Inferior parietal cortex (tissue), 1 donor: ENCODE results near the gene PTPN6.
A peak's percentile ranks its signal among the peaks of the same experiment; 100 is the strongest.

Experiments used
- DNase-seq: peaks from one replicate; pipeline ENCODE4 v3.0.0-alpha.2; 2016; ENCODE audit errors: extremely low spot score

The PTPN6 gene

GRCh38 chr12:6956021-6956727 is 5.0 kb downstream of the PTPN6 start:
- no peak for DNase-seq

DNA sequence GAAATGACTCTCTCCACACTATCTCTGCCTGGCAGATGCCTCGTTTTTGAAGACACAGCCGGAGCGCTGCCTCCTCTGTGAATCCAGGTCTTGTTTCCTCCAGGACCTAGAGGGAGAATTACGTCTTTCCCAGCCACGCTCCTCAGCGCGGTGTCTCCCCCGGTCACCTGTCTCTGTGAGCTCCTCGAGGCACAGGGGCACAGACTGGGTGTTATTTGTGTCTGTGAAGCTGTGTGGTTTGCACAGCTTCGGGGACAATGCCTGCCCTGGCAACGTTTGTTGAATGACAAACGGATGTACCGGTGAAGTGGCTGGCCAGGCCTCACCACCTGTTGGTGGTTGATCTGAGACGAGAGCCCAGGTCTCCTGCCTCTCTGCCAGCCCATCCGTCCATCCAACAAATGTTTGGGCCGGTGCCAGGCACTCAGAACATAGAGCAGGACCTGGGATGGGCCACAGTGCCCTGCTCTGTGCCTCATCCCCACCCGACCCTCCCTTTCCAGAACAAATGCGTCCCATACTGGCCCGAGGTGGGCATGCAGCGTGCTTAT is 6.1 kb downstream of the PTPN6 start:
- no peak for DNase-seq

DNA sequence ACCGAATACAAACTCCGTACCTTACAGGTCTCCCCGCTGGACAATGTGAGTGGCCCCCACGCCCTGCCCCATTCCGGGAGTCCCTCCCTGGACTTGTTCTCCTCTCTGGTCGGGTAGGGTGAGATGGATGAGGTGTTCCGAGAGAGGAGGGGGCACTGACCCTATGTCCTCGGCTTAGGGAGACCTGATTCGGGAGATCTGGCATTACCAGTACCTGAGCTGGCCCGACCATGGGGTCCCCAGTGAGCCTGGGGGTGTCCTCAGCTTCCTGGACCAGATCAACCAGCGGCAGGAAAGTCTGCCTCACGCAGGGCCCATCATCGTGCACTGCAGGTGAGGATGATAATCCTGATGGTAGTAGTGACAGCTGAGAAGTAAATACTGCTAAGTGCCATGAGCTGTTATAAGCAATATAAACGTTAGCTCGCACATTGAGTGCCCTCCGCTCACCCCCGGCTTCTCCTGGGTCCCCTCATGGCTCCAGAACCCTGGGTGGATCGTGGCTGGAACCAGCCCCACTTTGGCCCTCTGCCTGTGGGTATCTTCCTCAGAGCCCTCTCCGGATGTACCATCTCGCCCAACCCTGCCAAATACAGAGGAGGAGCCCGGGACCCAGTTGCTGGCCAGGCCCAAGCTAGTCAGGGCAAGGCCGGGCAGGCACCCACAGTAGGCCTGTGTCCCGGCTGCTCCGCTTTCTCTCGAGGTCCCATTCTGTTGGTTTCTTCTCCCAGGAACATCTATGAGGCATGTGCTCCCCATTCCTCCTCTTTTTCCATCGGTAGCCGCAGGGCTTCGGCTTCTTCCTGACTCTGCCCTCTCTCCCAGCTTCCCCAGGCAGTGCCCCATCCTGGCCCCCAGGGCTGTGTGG is 6.8 kb downstream of the PTPN6 start:
- no peak for DNase-seq

DNA sequence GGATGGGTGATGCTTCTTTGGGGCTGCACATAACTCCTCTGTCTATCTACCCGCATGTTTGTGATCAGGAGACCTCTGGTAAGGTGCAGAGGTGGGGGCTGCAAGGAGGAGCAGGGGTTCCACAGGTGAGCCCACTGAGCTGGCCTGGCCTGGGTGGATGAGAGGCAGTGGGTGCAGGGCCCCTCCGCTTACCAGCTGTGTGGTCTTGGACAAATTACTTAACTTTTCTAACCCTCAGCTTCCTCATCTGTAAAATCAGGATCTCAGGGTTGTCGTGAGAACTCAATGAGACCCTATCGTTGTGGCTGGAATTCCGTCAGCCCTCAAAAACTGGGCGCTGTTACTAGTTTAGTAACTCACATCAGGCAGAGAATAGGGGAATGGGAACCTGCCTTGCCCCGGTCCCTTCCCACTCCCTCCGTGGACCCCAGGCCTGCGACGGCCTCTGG is 7.5 kb downstream of the PTPN6 start:
- no peak for DNase-seq

GRCh38 chr12:6959058-6959804 is 8.1 kb downstream of the PTPN6 start:
- DNase-seq, result no peak

- DNase-seq, result no peak
Observed at GRCh38 chr12:6959805-6960592, 8.8 kb downstream of the PTPN6 start.

- DNase-seq, result no peak
Observed at GRCh38 chr12:6960593-6961277, 9.6 kb downstream of the PTPN6 start.

GRCh38 chr12:6961278-6961694 is 10.1 kb downstream of the PTPN6 start:
- DNase-seq, result peak; percentile 13

DNA sequence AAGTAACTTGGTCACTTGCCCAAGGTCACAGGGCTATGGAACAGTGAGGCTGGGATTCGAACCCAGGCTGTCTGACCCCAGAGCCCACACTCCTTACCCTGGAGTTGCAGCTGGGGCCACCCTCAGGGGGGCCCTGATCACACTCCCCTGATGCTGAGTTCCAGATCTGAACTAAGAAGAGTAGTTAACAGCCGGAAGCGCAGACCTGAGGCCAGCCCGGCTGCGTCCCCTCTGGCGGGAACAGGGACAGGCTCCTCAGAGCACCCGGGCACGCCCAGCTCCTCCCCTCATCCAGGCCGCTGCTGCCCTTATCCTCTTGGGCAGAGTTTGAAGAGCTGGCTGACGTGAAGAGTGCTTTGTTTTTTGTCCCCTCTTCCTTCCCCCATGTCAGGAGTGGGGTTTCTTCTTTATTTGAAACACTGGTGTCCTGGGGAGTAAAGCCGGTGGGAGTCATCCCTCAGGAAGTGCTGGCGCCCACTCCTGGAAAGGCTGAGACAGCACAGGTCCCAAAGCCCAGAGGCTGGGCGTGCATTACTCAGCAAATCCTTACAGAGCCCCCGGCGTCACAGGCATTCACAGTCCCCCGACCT is 10.6 kb downstream of the PTPN6 start:
- DNase-seq, result peak; percentile 29

GRCh38 chr12:6962285-6963015 is 11.3 kb downstream of the PTPN6 start:
- DNase-seq, result no peak

- DNase-seq, result no peak
Observed at GRCh38 chr12:6963016-6963731, 12.0 kb downstream of the PTPN6 start.

DNA sequence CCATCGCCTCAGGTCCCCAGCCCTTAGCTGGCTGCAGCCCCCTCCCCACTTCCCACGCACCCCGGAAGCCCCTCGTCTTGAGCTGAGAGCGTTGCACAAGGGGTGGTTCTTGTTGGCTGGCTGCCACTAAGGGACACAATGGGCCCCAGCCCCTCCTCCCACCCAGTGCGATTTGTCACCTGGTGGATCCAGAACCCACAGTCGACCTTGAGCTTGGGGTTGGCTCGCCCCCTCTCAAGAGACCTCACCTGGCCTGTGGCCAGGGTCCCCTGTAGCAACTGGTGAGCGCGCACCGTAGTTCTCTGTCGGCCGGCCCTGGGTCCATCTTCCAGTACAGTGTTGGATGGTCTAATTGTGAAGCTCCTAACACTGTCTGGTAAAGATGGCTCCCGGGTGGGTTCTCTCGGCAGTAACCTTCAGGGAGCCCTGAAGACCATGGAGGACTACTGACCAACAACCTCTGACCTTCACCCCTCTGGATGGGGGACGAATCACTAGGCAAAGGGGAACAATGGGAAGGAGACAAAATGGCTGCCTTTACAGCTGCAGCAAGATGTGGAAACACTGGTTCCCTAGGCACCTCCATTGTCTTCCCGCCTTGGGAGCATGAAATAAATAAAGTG is 12.7 kb downstream of the PTPN6 start:
- no peak for DNase-seq

DNA sequence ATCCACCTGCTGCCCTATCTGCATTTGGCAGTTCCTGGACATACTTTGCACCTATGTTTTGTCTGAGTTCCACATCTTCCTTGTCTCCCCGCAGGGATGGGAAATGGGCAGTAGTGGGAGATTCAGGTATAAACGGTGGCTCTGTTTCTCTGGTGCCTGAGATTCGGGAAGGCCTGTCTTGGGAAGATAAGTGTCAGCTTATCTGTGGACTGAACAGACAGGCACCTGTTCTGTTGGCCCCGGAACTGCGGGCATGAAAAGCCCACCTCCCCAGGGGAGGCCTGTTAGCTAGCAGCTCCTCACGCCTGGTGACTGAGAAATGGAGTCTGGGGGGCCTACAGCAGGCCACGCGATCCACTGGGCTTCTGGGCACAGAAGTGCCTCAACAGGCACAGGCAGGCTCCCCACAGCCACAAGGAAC is 13.5 kb downstream of the PTPN6 start:
- no peak for DNase-seq

DNA sequence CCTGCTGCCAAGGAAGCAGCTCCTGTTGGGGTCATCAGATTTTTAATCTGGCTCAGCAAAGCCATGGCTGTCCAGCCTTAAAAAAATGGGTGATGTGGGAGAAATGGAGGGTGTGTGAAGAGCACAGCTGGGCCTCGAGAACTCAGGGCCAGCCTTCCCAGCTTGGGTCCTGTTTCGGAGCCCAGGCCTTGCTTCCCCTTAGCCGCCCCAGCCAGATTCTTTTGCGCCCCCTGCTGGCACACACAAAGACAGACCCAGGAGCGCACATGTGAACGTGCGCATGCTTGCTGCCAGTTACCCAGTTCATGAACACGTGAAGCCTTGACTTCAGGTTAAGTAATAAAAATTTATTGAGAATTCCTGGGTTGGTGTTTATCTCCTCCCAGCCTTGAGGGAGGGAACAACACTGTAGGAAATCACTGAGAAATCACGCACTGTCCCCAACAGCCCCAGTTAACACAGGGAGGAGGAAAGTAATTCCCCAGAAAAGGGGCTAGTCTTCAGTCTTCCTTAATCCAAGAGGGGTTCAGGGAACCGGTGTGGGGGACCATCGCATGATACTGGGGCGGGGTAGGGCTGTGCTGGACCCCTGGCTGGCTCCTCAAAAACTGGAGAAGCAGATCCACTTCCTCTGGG is 14.0 kb downstream of the PTPN6 start:
- DNase-seq, result peak; percentile 83

- no peak for DNase-seq
Observed at GRCh38 chr12:6965714-6966113, 14.6 kb downstream of the PTPN6 start.

GRCh38 chr12:6966351-6966750 is 15.2 kb downstream of the PTPN6 start:
- DNase-seq, result no peak

- DNase-seq, result no peak
Observed at GRCh38 chr12:6967651-6968100, 16.5 kb downstream of the PTPN6 start.

- no peak for DNase-seq
Observed at GRCh38 chr12:6968426-6968825, 17.3 kb downstream of the PTPN6 start.
